B cell (primary cell): ENCODE results near the gene CERT1. TPM values are rescaled to one million over a fixed set of nuclear protein-coding genes. Genes with fewer than 3 reads are reported as not detected.

Source experiments
- ATAC-seq: fragments of 200-7000 bp; cut with Tn5 transposase; one replicate; pipeline ENCODE4 v1.10.0; 2021; ENCODE audit warnings: low read depth, mild to moderate bottlenecking, moderate number of reproducible peaks, moderate library complexity
- CTCF ChIA-PET: fragments of 350-600 bp; sonication (Branson Sonifier 250); formaldehyde crosslinking; loops from one replicate; lab custom pipeline; 2021; ENCODE audit warnings: antibody characterized with exemption, inconsistent platforms; lab: Charles Lee
- POLR2A ChIA-PET: fragments of 350-600 bp; sonication (Branson Sonifier 250); formaldehyde crosslinking; loops from one replicate; lab custom pipeline; 2021; ENCODE audit warnings: antibody characterized with exemption; lab: Charles Lee
- DNase-seq: peaks from one replicate; pipeline ENCODE4 v3.0.0; 2013
- H2AFZ ChIP-seq: 2 replicates; pipeline ENCODE4 v1.6.1; 2012; ENCODE audit warnings: mild to moderate bottlenecking, low read depth, low read length; ENCODE audit not compliant: insufficient read depth, poor library complexity, severe bottlenecking
- H3K27ac ChIP-seq, 2 donors: 1 replicate in 1 of 2; 2 replicates in 1 of 2; pipeline ENCODE4 v1.5.1; 2012 to 2013; ENCODE audit warnings: low read length in 2 of 2, mild to moderate bottlenecking in 2 of 2, moderate library complexity in 1 of 2
- H3K27me3 ChIP-seq, 4 experiments: fragments of 200-600 bp in 1 of 4; sonication (generic) in 1 of 4; replicated peaks in 1 of 4; 1 replicate in 2 of 4; 2 replicates in 2 of 4; pipeline versions ENCODE4 v1.6.1 to v1.7.0; 2013 to 2016; ENCODE audit warnings: low read length in 3 of 4, mild to moderate bottlenecking in 2 of 4, mixed read lengths in 1 of 4, moderate library complexity in 1 of 4; ENCODE audit not compliant: insufficient read depth in 4 of 4, control insufficient read depth in 3 of 4; ENCODE audit errors: control extremely low read depth in 1 of 4
- H3K36me3 ChIP-seq, 2 experiments: replicated peaks in 1 of 2; 1 replicate in 1 of 2; 2 replicates in 1 of 2; pipeline versions ENCODE4 v1.6.1 to v1.7.1; 2013; ENCODE audit warnings: low read length in 1 of 2; ENCODE audit not compliant: insufficient read depth in 2 of 2, control insufficient read depth in 1 of 2; ENCODE audit errors: control extremely low read depth in 1 of 2, extremely low read depth in 1 of 2
- H3K4me1 ChIP-seq, 2 donors: fragments of 200-600 bp in 1 of 2; sonication (generic) in 1 of 2; 1 replicate in 1 of 2; 2 replicates in 1 of 2; pipeline versions ENCODE4 v1.5.1 to v1.6.1; 2013 to 2017; ENCODE audit warnings: low read length in 2 of 2; ENCODE audit not compliant: control insufficient read depth in 2 of 2, insufficient read depth in 2 of 2
- H3K4me2 ChIP-seq: replicated peaks from 2 replicates; pipeline ENCODE3; 2012; ENCODE audit warnings: mild to moderate bottlenecking, low read depth, low read length; ENCODE audit not compliant: poor library complexity, severe bottlenecking
- H3K4me3 ChIP-seq, 5 experiments: fragments of 200-600 bp in 1 of 5; sonication (generic) in 1 of 5; 1 replicate in 3 of 5; 2 replicates in 2 of 5; pipeline versions ENCODE4 v1.5.1 to v1.7.0; 2011 to 2016; ENCODE audit warnings: low read length in 4 of 5, mild to moderate bottlenecking in 4 of 5, low read depth in 2 of 5, control low read depth in 1 of 5, moderate library complexity in 1 of 5; ENCODE audit not compliant: insufficient read depth in 1 of 5; ENCODE audit errors: control extremely low read depth in 1 of 5, extremely low read depth in 1 of 5
- H3K79me2 ChIP-seq: fragments of 200-600 bp; sonication (generic); one replicate; pipeline ENCODE4 v1.6.0; 2016; ENCODE audit warnings: low read length; ENCODE audit not compliant: control insufficient read depth, insufficient read depth
- H3K9ac ChIP-seq: fragments of 200-600 bp; sonication (generic); 2 replicates; pipeline ENCODE4 v1.6.1; 2017; ENCODE audit warnings: mild to moderate bottlenecking, low read length, moderate library complexity
- H3K9me3 ChIP-seq, 3 donors: one replicate each; pipeline versions ENCODE4 v1.6.1 to v1.7.1; 2013; ENCODE audit warnings: low read length in 2 of 3; ENCODE audit not compliant: control insufficient read depth in 2 of 3, insufficient read depth in 1 of 3; ENCODE audit errors: control extremely low read depth in 1 of 3
- H4K20me1 ChIP-seq: 2 replicates; pipeline ENCODE4 v1.6.0; 2012; ENCODE audit warnings: mild to moderate bottlenecking, low read length; ENCODE audit not compliant: insufficient read depth, control insufficient read depth, poor library complexity, severe bottlenecking
- H3K27ac Mint-ChIP-seq: one replicate; pipeline ENCODE4 v1.8.0; 2021; ENCODE audit warnings: mixed read lengths
- H3K27me3 Mint-ChIP-seq: one replicate; pipeline ENCODE4 v1.8.0; 2021; ENCODE audit warnings: mixed read lengths
- H3K4me1 Mint-ChIP-seq: one replicate; pipeline ENCODE4 v1.8.0; 2021; ENCODE audit warnings: mixed read lengths
- H3K4me3 Mint-ChIP-seq: one replicate; pipeline ENCODE4 v1.8.0; 2021; ENCODE audit warnings: mixed read lengths
- H3K9me3 Mint-ChIP-seq: one replicate; pipeline ENCODE4 v1.8.0; 2022; ENCODE audit warnings: mixed read lengths; ENCODE audit not compliant: insufficient read depth
- EZH2 ChIP-seq: IDR thresholded peaks from 2 replicates; pipeline ENCODE4 v1.6.1; 2012; ENCODE audit warnings: borderline replicate concordance, low read depth, mild to moderate bottlenecking, moderate library complexity, low read length; ENCODE audit not compliant: insufficient read depth, poor library complexity, severe bottlenecking
- WGBS: methylation state at CpG from one replicate; pipeline ENCODE4 v1.1.5; 2013; ENCODE audit warnings: missing lambda C conversion rate; ENCODE audit not compliant: insufficient coverage; 5-methylcytosine and 5-hydroxymethylcytosine counted together
- intact Hi-C: fragments of 100-400 bp; cut with micrococcal nuclease; formaldehyde crosslinking; loops from one replicate; pipeline ENCODE4 v1.10.0; 2022
- polyA plus RNA-seq: library from polyadenylated mRNA; depleted of rRNA; stranded (reverse); fragments of >200 nt; gene quantifications from 2 replicates; pipeline ENCODE4 v1.2.3, GENCODE V29; 2012
- total RNA-seq, 2 donors: library from RNA; stranded (reverse); fragments of 120-200 nt in 1 of 2; gene quantifications; 1 replicate in 1 of 2; 2 replicates in 1 of 2; pipeline versions ENCODE4 v1.2.3 to v1.2.4, GENCODE V29; 2013 to 2022
- TF ChIP-seq, protein P1 (sequence below): fragments of 200-600 bp; IDR thresholded peaks from one replicate; pipeline ENCODE4 v1.8.0; 2022; ENCODE audit warnings: antibody characterized with exemption, mild to moderate bottlenecking

Gene CERT1
- total and polyA plus RNA-seq, 2 donors (not counting 1 experiment from before 2014, with no cell fraction given), result 13.7 to 60.5 TPM

DNA sequence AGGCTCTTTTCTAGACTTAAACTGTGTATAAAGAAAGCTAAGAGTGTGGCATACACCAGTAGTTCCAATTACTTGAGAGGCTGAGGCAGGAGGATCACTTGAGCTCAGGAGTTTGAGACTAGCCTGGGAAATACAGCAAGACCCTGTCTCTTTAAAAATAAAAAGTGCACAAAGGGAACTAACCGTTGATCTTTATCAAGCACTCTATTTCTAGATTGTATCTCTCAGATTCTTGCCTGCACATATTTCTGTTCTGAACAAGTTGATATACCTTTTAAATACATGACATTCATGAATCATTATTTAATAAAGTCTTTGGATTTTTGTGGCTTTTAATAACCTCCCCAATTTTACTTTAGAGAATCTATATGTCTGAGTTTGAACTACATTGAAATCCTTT is 127.2 kb downstream of the CERT1 start:
- no peak overlapping the region for H3K4me3 ChIP-seq
- H2AFZ ChIP-seq, result no peak overlapping the region
- H3K79me2 ChIP-seq, result no peaks in the 10 kb centered on the region
- DNase-seq (no peak), ATAC-seq (no peak)
- peaks cover 19 to 69% of the 10 kb centered on the region in 2 experiments for H3K36me3 ChIP-seq
- H3K4me2 ChIP-seq, result no peak overlapping the region
- no peak overlapping the region for H3K4me3 Mint-ChIP-seq
- no peaks in the 10 kb centered on the region for H3K9me3 ChIP-seq
- ChIA-PET POLR2A (no interaction called here), CTCF (no interaction called here)
- TF ChIP-seq, protein P1, sequence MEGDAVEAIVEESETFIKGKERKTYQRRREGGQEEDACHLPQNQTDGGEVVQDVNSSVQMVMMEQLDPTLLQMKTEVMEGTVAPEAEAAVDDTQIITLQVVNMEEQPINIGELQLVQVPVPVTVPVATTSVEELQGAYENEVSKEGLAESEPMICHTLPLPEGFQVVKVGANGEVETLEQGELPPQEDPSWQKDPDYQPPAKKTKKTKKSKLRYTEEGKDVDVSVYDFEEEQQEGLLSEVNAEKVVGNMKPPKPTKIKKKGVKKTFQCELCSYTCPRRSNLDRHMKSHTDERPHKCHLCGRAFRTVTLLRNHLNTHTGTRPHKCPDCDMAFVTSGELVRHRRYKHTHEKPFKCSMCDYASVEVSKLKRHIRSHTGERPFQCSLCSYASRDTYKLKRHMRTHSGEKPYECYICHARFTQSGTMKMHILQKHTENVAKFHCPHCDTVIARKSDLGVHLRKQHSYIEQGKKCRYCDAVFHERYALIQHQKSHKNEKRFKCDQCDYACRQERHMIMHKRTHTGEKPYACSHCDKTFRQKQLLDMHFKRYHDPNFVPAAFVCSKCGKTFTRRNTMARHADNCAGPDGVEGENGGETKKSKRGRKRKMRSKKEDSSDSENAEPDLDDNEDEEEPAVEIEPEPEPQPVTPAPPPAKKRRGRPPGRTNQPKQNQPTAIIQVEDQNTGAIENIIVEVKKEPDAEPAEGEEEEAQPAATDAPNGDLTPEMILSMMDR, result no peak
- TF ChIP-seq EZH2, result no peak
- H3K27ac Mint-ChIP-seq, result no peak overlapping the region
- H3K4me1 ChIP-seq, result no peaks in the 10 kb centered on the region
- no CpG with 5 or more reads among the region's 1 CpG for WGBS
- H3K9me3 Mint-ChIP-seq, result no peaks in the 10 kb centered on the region
- no peaks in the 10 kb centered on the region for H3K27me3 ChIP-seq
- H3K27me3 Mint-ChIP-seq, result no peaks in the 10 kb centered on the region
- no peak overlapping the region for H3K9ac ChIP-seq
- H3K27ac ChIP-seq, result no peak overlapping the region
- H3K4me1 Mint-ChIP-seq, result no peaks in the 10 kb centered on the region
- no peaks in the 10 kb centered on the region for H4K20me1 ChIP-seq
- intact Hi-C loops, result no loop called here

DNA sequence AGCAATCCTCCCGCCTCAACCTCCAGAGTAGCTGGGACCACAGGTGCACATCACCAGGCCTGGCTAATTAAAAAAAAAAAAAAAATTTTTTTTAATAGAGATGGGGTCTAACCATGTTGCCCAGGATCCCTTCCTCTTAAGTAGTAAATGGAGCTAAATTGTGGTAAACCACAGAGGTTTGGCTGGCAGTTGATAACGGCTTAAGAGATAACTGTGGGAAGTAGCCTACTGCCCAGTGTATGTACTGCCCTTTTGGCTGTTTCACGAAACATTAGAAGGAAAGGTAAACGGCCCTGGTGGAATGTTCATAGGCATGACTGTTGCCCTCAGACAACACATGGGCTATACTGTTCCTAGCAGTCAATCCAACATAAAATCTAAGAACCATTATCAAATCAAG is 130.0 kb downstream of the CERT1 start:
- Mint-ChIP-seq H3K9me3 (no peaks in the 10 kb centered on the region), H3K27ac (no peak overlapping the region), H3K4me1 (no peaks in the 10 kb centered on the region), H3K27me3 (no peaks in the 10 kb centered on the region), H3K4me3 (no peak overlapping the region)
- Histone ChIP-seq H3K9me3 (no peaks in the 10 kb centered on the region), H3K4me1 (no peaks in the 10 kb centered on the region), H3K27me3 (no peaks in the 10 kb centered on the region), H2AFZ (no peak overlapping the region), H4K20me1 (no peaks in the 10 kb centered on the region), H3K27ac (no peak overlapping the region), H3K4me3 (no peak overlapping the region), H3K36me3 (peaks cover 19 to 74% of the 10 kb centered on the region in 2 experiments), H3K79me2 (no peaks in the 10 kb centered on the region), H3K9ac (no peak overlapping the region), H3K4me2 (no peak overlapping the region)
- TF ChIP-seq, protein P1, result no peak
- no peak for TF ChIP-seq EZH2
- CTCF ChIA-PET, result interaction anchor here (0.7 kb wide), 1 partner anchor 21 kb away, joined by 4 read pairs; no protein-coding TSS in a partner anchor
- intact Hi-C loops, result no loop called here
- POLR2A ChIA-PET, result no interaction called here
- no peak for ATAC-seq
- no peak for DNase-seq
- WGBS, result no CpG with 5 or more reads among the region's 4 CpGs
